Fibroblast of upper back skin (primary cell): ENCODE results near the gene PRIMA1.

Experiments used
- DNase-seq: peaks from one replicate; pipeline ENCODE4 v3.0.0-alpha.2; 2013

Gene PRIMA1

GRCh38 chr14:93728651-93729016, 59.7 kb downstream of the PRIMA1 start:
- DNase-seq = no peak

GRCh38 chr14:93727917-93728650, 60.2 kb downstream of the PRIMA1 start:
- DNase-seq = no peak

GRCh38 chr14:93727039-93727740, 61.1 kb downstream of the PRIMA1 start:
- no peak for DNase-seq

- no peak for DNase-seq
These were observed 62.3 kb downstream of the PRIMA1 start for GRCh38 chr14:93725993-93726392.

- DNase-seq = no peak
These were observed 63.2 kb downstream of the PRIMA1 start for GRCh38 chr14:93725002-93725582.

GRCh38 chr14:93723001-93723400, 65.3 kb downstream of the PRIMA1 start:
- no peak for DNase-seq

- DNase-seq = no peak
These were observed 67.3 kb downstream of the PRIMA1 start for GRCh38 chr14:93720981-93721483.

GRCh38 chr14:93720076-93720815, 68.0 kb downstream of the PRIMA1 start:
- DNase-seq = no peak

- DNase-seq = no peak
These were observed 69.0 kb downstream of the PRIMA1 start for GRCh38 chr14:93719256-93719655.

GRCh38 chr14:93717668-93718320, 70.5 kb downstream of the PRIMA1 start:
- DNase-seq = no peak

- no peak for DNase-seq
These were observed 71.3 kb downstream of the PRIMA1 start for GRCh38 chr14:93716746-93717667.

GRCh38 chr14:93716002-93716745, 72.1 kb downstream of the PRIMA1 start:
- no peak for DNase-seq

GRCh38 chr14:93715279-93715927, 72.9 kb downstream of the PRIMA1 start:
- no peak for DNase-seq

- no peak for DNase-seq
These were observed 73.7 kb downstream of the PRIMA1 start for GRCh38 chr14:93714605-93715004.

GRCh38 chr14:93713726-93714405, 74.4 kb downstream of the PRIMA1 start:
- DNase-seq = no peak

GRCh38 chr14:93712838-93713724, 75.2 kb downstream of the PRIMA1 start:
- DNase-seq = no peak

- DNase-seq = no peak
These were observed 76.0 kb downstream of the PRIMA1 start for GRCh38 chr14:93712079-93712837.

GRCh38 chr14:93709249-93709648, 79.0 kb downstream of the PRIMA1 start:
- no peak for DNase-seq
